Measurements from ENCODE around the gene SRGAP1. TPM values are rescaled to one million over a fixed set of nuclear protein-coding genes. Genes with fewer than 3 reads are reported as not detected.
"Not testable (repeated sequence)": the region's sequence is repeated elsewhere in the genome, so short reads cannot be mapped to it uniquely, and the experiment has no call there.

SRGAP1 gene
- total RNA-seq, 1 donor from 2014 or later = 2.9 TPM

GRCh38 chr12:63841011-63841410 lies 3.5 kb upstream of the SRGAP1 start:
- no peak for DNase-seq

- no peak for DNase-seq
Observed at GRCh38 chr12:63841571-63841970, 2.9 kb upstream of the SRGAP1 start.

DNA sequence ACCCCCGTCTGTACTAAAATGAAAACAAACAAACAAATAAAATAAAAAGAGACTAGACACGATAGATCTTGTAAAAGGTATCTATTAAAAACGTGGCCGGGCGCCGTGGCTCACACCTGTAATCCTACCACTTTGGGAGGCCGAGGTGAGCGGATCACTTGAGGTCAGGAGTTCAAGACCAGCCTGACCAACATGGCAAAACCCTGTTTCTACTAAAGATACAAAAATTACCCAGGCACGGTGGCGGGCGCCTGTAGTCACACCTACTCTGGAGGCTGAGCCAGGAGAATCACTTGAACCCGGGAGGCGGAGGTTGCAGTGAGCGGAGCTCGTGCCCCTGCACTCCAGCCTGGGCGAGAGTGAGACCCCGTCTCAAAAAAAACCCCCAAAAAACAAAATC lies 1.8 kb upstream of the SRGAP1 start:
- not testable (repeated sequence) for DNase-seq

DNA sequence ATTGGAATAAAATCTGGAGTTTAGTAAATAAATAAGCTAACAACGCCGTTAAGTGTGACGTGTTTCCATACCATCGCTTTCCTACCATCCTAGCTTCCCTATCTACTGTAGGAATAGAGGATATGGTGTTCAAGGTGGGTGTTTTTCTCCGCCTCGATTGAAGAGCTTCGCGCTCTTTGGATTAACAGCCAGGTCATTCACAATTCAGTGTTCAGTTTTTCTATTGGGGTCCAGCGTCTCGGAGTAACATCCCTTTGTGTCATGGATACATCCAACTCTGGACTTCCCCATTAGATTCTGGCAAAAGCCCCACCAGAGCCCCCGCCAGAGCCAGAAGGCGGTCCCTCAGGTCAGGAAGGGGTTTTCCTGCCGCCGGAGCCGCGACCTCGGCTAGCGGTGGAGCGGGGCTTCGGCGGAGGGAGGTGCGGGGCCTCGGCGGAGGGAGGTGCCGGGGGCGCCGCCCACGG lies 1.2 kb upstream of the SRGAP1 start:
- no peak for DNase-seq

- DNase-seq = peak; percentile 97
Observed at GRCh38 chr12:63843721-63844390, 644 bp upstream of the SRGAP1 start.

- peak; percentile 49 for DNase-seq
Observed at GRCh38 chr12:63845726-63846125, 1.2 kb downstream of the SRGAP1 start.

DNA sequence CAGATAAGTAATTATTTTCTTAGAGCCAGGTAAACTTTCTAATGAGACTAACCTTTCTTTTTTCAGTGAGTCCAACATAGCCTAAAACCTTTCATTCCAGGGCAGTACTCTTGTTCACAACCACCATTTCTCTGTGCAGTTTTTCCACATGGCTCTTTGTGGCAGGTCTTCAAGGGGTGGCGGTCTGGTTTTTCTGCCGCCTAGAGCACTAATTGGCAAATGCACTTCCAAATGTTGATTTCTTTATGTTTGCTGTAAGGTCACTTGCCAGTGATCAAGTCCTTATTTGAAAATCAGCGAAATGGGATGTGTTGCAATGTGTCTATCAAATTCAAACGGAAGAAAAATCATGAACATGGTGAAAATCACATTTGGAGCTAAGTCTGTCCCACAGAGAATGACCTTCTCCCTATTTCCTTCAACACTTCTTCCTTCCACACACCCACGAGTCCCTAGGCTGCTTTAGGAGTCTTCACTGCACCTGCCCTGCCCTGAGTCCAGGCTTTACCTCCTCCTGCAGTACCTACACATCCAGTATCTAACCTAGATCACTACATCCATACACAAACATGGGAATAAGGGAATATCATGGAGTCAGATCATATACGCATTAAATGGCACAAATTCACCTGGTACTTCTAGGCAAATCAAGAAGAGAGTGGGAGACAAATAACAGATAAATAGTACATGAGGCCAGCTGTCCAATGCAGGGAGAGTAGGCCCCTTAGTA lies 1.9 kb downstream of the SRGAP1 start:
- DNase-seq = peak; percentile 20

GRCh38 chr12:63848450-63848849 lies 4.0 kb downstream of the SRGAP1 start:
- no peak for DNase-seq

DNA sequence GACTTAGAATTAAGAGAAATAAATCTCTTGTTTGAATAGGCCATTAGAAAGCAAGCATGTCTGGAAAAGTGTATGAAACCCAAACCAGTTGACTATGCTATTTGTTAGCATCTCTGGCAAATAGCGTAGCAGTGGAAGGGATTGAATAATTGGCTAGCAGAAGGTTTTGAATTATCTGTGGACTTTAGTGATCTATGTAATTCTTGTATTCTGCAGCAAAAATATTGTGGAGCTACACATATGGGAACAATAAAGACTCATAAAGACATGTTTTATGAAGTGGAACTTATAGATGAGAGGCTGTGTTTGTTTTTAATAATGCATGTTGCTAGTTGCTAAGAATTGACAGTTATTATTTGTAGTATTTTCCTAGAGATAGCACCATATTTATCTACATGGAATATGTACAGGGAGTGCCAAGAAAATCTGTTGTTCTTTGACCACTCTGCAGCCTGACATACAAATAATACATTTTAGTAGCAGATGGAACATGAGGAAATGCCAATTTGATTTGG lies 4.7 kb downstream of the SRGAP1 start:
- no peak for DNase-seq

GRCh38 chr12:63849641-63850040 lies 5.1 kb downstream of the SRGAP1 start:
- DNase-seq = no peak

- no peak for DNase-seq
Observed at GRCh38 chr12:63853978-63854377, 9.5 kb downstream of the SRGAP1 start.

- DNase-seq = no peak
Observed at GRCh38 chr12:63855299-63855698, 10.8 kb downstream of the SRGAP1 start.

- no peak for DNase-seq
Observed at GRCh38 chr12:63857771-63858670, 13.5 kb downstream of the SRGAP1 start.

DNA sequence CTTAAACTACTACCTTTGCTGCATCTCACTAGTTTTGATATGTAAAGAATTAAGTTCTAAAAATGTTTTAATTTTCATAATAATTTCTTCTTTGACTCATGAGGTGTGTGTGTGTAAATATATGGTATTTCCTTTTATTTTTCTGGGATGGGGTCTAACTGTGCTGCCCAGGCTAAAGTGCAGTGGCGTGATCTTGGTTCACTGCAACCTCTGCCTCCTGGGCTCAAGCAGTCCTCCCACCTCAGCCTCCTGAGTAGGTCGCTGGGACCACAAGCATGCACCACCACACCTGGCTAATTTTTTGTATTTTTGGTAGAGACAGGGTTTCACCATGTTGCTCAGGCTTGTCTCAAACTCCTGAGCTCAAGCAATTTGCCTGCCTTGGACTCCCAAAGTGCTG lies 15.4 kb downstream of the SRGAP1 start:
- not testable (repeated sequence) for DNase-seq

DNA sequence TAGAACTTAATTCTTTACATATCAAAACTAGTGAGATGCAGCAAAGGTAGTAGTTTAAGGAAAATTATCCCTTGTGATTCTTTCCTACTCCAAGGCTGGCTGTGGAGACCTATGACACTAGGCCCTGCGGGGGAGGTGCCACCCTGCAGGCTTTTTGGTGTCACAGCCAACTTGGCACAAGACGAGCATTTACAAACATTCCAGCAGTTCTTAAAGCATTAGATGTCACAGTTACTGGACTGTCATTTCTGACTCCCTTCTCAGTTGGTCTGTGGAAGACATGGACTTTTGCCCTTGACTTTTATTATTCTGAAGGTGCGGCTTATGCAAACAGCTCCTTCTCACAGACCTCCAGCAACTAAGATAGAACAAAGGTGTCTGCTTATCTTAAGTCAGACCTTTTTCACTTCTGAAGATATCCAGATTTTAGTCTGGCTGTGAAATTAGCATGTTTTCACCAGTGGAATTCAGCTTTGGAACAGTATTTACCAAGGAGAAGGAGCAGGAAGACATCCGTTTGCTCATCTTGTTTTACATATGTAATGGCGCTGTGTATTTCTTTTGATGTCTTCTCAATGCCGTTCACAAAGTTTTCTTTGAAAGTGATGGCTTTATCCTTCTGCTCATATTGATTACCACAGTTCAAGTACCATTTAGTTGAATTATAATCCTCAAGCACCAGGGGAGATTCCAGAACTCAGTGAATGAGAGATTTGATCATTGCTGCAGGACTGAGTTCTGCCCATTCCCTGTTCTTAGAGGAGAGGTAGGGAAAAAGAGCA lies 17.9 kb downstream of the SRGAP1 start:
- DNase-seq = peak; percentile 9

DNA sequence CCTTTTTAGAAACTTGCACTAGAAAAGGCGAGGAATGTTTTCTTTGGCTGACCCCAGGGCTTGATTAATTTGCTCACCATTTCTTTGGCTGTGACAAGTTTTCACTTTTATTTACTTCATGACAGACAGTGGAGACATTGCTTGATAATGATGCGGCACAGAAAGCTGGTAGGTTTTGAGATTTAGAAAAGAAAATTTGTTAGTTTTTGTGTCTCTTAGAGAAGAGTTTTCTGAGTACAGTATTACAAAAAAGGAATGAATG lies 18.4 kb downstream of the SRGAP1 start:
- DNase-seq = peak; percentile 4

DNA sequence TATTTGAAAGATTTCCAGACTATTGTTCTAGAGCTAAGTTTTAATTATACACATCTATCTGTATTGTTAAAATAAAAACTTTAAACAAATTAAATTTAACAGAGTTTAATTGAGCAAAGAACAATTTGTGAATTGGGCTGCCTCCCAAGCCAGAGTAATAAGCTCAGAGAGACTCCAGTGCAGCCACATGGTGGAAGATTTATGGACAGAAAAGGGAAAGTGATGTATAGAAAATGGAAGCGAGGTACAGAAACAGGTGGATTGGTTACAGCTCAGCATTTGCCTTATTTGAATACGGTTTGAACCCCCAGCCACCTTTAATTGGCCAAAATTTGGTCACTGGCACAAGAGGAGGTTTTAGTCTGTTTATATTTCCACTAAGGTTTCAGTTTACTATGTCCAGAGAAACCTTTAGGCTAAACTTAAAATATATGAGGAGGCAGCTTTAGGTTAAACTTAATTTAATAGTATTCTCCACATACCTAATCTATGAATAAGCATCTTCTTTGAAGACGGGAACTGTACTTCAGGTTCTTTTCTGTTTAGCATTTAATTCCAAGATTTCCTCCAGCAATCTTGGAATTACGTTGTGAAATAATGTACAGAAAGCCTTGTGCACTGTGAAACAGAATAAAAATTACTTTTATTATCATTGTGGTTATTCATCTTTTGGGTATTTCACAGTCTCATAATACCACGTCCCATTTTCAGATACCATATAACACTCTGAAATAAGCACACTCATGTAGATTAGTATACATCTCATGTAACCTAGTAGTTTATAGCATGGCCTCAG lies 19.4 kb downstream of the SRGAP1 start:
- DNase-seq = no peak

GRCh38 chr12:63864454-63864706 lies 19.9 kb downstream of the SRGAP1 start:
- DNase-seq = no peak

- DNase-seq = no peak
Observed at GRCh38 chr12:63865448-63865847, 20.9 kb downstream of the SRGAP1 start.

DNA sequence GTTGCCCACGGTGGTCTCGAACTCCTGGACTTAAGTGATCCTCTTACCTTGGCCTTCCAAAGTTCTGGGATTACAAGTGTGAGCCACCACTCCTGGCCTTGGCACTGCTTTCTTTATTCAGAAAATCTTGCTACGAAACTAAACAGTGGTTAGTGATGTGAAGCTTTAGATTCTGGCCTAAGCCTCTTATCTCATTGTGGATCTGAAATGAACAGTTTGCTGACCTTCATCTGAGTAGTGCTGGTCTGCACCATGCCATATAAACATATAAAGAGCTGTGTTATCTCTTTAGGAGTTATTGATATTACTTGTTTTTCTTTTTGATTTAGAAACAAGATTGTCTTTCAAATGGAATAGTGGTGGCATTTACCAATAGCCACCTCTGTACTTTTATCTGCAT lies 22.6 kb downstream of the SRGAP1 start:
- no peak for DNase-seq

DNA sequence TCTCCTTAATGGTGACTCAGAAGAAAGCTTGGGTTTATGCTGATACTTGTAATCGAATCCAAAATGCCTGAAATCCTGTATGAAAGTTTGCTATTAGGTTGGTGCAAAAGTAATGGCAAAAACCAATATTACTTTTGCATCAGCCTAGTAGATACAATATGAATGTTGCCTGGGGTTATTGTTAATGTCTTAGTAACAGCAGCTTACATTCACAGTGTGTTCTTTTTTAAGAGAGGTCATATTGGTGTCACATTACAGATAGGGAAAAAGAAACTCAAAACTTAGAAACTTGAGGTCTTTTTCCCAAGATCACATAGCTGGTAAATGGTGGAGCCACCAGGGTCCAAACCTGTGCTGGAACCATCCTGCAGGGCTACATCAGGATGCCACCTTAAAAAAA lies 25.2 kb downstream of the SRGAP1 start:
- no peak for DNase-seq

DNA sequence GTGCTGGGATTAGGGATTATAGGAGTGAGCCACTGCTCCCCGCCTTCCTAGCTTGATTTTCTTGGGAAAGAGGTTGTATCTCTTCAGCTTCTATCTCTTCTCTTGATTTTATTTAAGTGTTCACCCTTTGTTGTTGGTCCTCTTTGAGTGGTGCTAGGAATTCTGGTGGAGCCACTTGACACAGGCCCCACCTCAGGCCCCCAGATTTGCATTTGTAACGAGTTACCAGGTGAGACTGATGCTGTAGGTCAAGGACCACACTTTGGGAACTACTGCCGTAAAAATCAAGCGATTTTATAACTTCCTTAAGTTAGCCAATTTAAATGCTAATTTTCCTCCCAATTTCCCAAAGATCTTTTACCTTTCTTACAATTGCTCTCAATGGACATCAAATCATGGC lies 26.3 kb downstream of the SRGAP1 start:
- no peak for DNase-seq
